CD14-positive monocyte (primary cell): Measurements from ENCODE around the gene TNIK. TPM values are rescaled to one million over a fixed set of nuclear protein-coding genes. Genes with fewer than 3 reads are reported as not detected.

ENCODE experiments used
- DNase-seq, 3 donors: peaks; one replicate each; pipeline ENCODE4 v3.0.0-alpha.2; 2011 to 2022
- H2AFZ ChIP-seq: 2 replicates; pipeline ENCODE4 v1.6.0; 2012; ENCODE audit warnings: mild to moderate bottlenecking, low read depth, low read length, inconsistent platforms; ENCODE audit not compliant: insufficient read depth, poor library complexity, severe bottlenecking
- H3K27ac ChIP-seq, 2 donors: 1 replicate in 1 of 2; 2 replicates in 1 of 2; pipeline ENCODE4 v1.5.1; 2012 to 2013; ENCODE audit warnings: low read length in 2 of 2, control low read depth in 1 of 2, inconsistent platforms in 1 of 2, low read depth in 1 of 2, mild to moderate bottlenecking in 1 of 2
- H3K27me3 ChIP-seq, 2 donors: one replicate each; pipeline versions ENCODE4 v1.6.0 to v1.6.1; 2011 to 2013; ENCODE audit warnings: low read length in 2 of 2; ENCODE audit not compliant: control insufficient read depth in 2 of 2, insufficient read depth in 2 of 2
- H3K36me3 ChIP-seq, 2 donors: replicated peaks in 1 of 2; 1 replicate in 1 of 2; 2 replicates in 1 of 2; pipeline versions ENCODE4 v1.5.1 to v1.6.1; 2012 to 2013; ENCODE audit warnings: low read length in 2 of 2, control low read depth in 1 of 2, inconsistent platforms in 1 of 2, mild to moderate bottlenecking in 1 of 2; ENCODE audit not compliant: insufficient read depth in 2 of 2, control insufficient read depth in 1 of 2
- H3K4me1 ChIP-seq, 2 donors: 1 replicate in 1 of 2; 2 replicates in 1 of 2; pipeline versions ENCODE4 v1.5.1 to v1.6.1; 2012 to 2013; ENCODE audit warnings: low read length in 2 of 2, control low read depth in 1 of 2, inconsistent platforms in 1 of 2, mild to moderate bottlenecking in 1 of 2, moderate library complexity in 1 of 2; ENCODE audit not compliant: insufficient read depth in 2 of 2, control insufficient read depth in 1 of 2
- H3K4me2 ChIP-seq: replicated peaks from 2 replicates; pipeline ENCODE3; 2012; ENCODE audit warnings: low read length, moderate library complexity, mild to moderate bottlenecking; ENCODE audit not compliant: poor library complexity, severe bottlenecking; ENCODE audit errors: extremely low read depth
- H3K4me3 ChIP-seq, 3 experiments: fragments of 200-600 bp in 1 of 3; sonication (generic) in 1 of 3; replicated peaks in 1 of 3; 1 replicate in 2 of 3; 2 replicates in 1 of 3; pipeline ENCODE4 v1.5.1; 2011 to 2013; ENCODE audit warnings: low read length in 3 of 3, mild to moderate bottlenecking in 3 of 3, control low read depth in 2 of 3, low read depth in 2 of 3, inconsistent platforms in 1 of 3, moderate library complexity in 1 of 3
- H3K79me2 ChIP-seq: 2 replicates; pipeline ENCODE4 v1.6.0; 2012; ENCODE audit warnings: mild to moderate bottlenecking, control low read depth, inconsistent platforms, low read length, moderate library complexity; ENCODE audit not compliant: insufficient read depth
- H3K9ac ChIP-seq: 2 replicates; pipeline ENCODE4 v1.6.0; 2017; ENCODE audit warnings: low read length, mild to moderate bottlenecking; ENCODE audit not compliant: insufficient read depth, poor library complexity, severe bottlenecking
- H3K9me3 ChIP-seq, 2 donors: replicated peaks in 1 of 2; 1 replicate in 1 of 2; 2 replicates in 1 of 2; pipeline versions ENCODE4 v1.5.1 to v1.6.1; 2012 to 2013; ENCODE audit warnings: low read length in 2 of 2, control low read depth in 1 of 2; ENCODE audit not compliant: control insufficient read depth in 1 of 2, insufficient read depth in 1 of 2
- H4K20me1 ChIP-seq: 2 replicates; pipeline ENCODE4 v1.6.0; 2012; ENCODE audit warnings: mild to moderate bottlenecking, low read length, control low read depth, moderate library complexity; ENCODE audit not compliant: insufficient read depth
- H3K27ac Mint-ChIP-seq, 7 donors: one replicate each; pipeline ENCODE4 v1.8.0; 2020; ENCODE audit warnings: mild to moderate bottlenecking in 7 of 7, mixed read lengths in 7 of 7, moderate library complexity in 6 of 7, inconsistent platforms in 2 of 7
- H3K27me3 Mint-ChIP-seq, 3 donors: one replicate each; pipeline ENCODE4 v1.8.0; 2021 to 2022; ENCODE audit warnings: low read depth in 3 of 3, mild to moderate bottlenecking in 3 of 3, mixed read lengths in 3 of 3, moderate library complexity in 3 of 3, inconsistent platforms in 1 of 3
- H3K36me3 Mint-ChIP-seq, 2 donors: one replicate each; pipeline ENCODE4 v1.8.0; 2020; ENCODE audit warnings: mixed read lengths in 2 of 2, inconsistent platforms in 1 of 2, mild to moderate bottlenecking in 1 of 2
- H3K4me1 Mint-ChIP-seq: one replicate; pipeline ENCODE4 v1.8.0; 2020; ENCODE audit warnings: mild to moderate bottlenecking, mixed read lengths
- H3K4me3 Mint-ChIP-seq, 2 donors: one replicate each; pipeline ENCODE4 v1.8.0; 2020; ENCODE audit warnings: mild to moderate bottlenecking in 2 of 2, mixed read lengths in 2 of 2, moderate library complexity in 1 of 2
- H3K9me3 Mint-ChIP-seq, 7 donors: one replicate each; pipeline ENCODE4 v1.8.0; 2020 to 2022; ENCODE audit warnings: mixed read lengths in 7 of 7, mild to moderate bottlenecking in 6 of 7, moderate library complexity in 6 of 7, inconsistent platforms in 2 of 7
- WGBS: methylation state at CpG from one replicate; pipeline ENCODE4 v1.1.5; 2013; ENCODE audit warnings: missing lambda C conversion rate; ENCODE audit not compliant: insufficient coverage; 5-methylcytosine and 5-hydroxymethylcytosine counted together
- intact Hi-C, 2 donors: fragments of 100-400 bp; cut with micrococcal nuclease; formaldehyde crosslinking; loops; one replicate each; pipeline versions ENCODE4 v1.15.0 to v1.15.1; 2023
- polyA plus RNA-seq, 3 donors: library from polyadenylated mRNA; depleted of rRNA in 1 of 3; unstranded in 2 of 3; stranded (reverse) in 1 of 3; fragments of 300-500 nt in 2 of 3; fragments of >200 nt in 1 of 3; fragmentation: Illumina TruSeq in 2 of 3; gene quantifications; 1 replicate in 2 of 3; 2 replicates in 1 of 3; pipeline ENCODE4 v1.2.3, GENCODE V29; 2012 to 2021
- TF ChIP-seq, protein P1 (sequence below): fragments of 200-600 bp; IDR thresholded peaks from one replicate; pipeline ENCODE4 v1.8.0; 2022; ENCODE audit warnings: antibody characterized with exemption, mild to moderate bottlenecking

Gene TNIK
- polyA plus RNA-seq, 3 donors: 0.36 to 1.8 (median 0.75) TPM

DNA sequence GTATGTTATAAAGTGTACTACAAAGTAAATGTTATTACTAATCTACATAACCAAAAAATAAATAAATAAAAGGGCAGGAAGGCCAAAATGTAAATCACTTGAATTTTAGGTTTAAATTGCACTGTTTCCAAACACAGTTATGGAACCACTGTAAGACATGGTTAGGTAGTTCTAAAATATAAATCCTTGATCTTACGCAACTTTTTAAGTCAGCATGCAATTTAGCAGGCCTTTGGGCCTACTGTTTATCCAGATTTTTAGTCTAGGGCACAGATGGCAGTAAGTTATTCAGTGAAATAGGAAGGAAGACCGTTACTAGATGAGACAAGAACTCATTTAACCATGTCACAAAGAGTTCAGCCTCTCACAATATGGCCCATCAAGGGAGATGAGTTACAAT, 246.3 kb downstream of the TNIK start:
- H3K4me1 Mint-ChIP-seq: no peaks in the 10 kb centered on the region

DNA sequence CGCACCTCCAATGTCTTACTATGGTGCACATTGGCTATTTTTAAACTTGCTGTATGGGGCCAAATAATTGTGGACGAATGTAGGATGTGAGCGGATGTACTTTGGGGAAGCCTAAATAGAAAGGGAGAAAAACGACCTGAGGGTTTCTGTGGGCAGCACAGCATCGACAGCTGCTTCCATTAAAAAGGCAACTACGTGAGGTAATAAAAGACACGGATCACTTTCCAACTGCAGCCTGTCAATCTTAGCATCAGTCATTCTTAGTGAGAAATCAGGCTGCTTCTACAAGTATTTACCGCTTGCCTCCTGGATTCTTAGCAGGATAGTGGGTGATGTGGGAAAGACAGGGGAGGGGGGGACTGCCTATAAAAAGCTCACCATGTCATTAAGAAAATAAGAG, 247.0 kb downstream of the TNIK start:
- H3K9me3 ChIP-seq: no peaks in the 10 kb centered on the region
- no peak overlapping the region for H2AFZ ChIP-seq
- H3K4me1 Mint-ChIP-seq: no peaks in the 10 kb centered on the region
- H3K27ac ChIP-seq: no peak overlapping the region
- no peaks in the 10 kb centered on the region for H3K36me3 Mint-ChIP-seq
- no peaks in the 10 kb centered on the region for H4K20me1 ChIP-seq
- H3K27me3 ChIP-seq: no peaks in the 10 kb centered on the region
- H3K79me2 ChIP-seq: no peaks in the 10 kb centered on the region
- H3K27me3 Mint-ChIP-seq: peaks cover 0 to 2% (median 0%) of the 10 kb centered on the region in 3 donors
- H3K4me3 ChIP-seq: no peak overlapping the region
- peaks cover 0 to 3% (median 0%) of the 10 kb centered on the region in 7 donors for H3K9me3 Mint-ChIP-seq
- DNase-seq: no peak
- H3K4me3 Mint-ChIP-seq: no peak overlapping the region
- 90% methylated on average over 7 of the region's 8 CpGs for WGBS
- no peaks in the 10 kb centered on the region for H3K36me3 ChIP-seq
- no peak overlapping the region for H3K27ac Mint-ChIP-seq
- intact Hi-C loops: no loop called here
- H3K4me1 ChIP-seq: no peaks in the 10 kb centered on the region
- H3K9ac ChIP-seq: no peak overlapping the region
- TF ChIP-seq, protein P1, sequence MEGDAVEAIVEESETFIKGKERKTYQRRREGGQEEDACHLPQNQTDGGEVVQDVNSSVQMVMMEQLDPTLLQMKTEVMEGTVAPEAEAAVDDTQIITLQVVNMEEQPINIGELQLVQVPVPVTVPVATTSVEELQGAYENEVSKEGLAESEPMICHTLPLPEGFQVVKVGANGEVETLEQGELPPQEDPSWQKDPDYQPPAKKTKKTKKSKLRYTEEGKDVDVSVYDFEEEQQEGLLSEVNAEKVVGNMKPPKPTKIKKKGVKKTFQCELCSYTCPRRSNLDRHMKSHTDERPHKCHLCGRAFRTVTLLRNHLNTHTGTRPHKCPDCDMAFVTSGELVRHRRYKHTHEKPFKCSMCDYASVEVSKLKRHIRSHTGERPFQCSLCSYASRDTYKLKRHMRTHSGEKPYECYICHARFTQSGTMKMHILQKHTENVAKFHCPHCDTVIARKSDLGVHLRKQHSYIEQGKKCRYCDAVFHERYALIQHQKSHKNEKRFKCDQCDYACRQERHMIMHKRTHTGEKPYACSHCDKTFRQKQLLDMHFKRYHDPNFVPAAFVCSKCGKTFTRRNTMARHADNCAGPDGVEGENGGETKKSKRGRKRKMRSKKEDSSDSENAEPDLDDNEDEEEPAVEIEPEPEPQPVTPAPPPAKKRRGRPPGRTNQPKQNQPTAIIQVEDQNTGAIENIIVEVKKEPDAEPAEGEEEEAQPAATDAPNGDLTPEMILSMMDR: no peak
- H3K4me2 ChIP-seq: no peak overlapping the region

More for the DNA sequence above, 246.3 kb downstream of the TNIK start:
- H3K9me3 Mint-ChIP-seq: peaks cover 0 to 3% (median 0%) of the 10 kb centered on the region in 7 donors
- TF ChIP-seq, protein P1: no peak
- H3K4me2 ChIP-seq: no peak overlapping the region
- H3K9me3 ChIP-seq: no peaks in the 10 kb centered on the region
- intact Hi-C loops: no loop called here
- no peak overlapping the region for H3K9ac ChIP-seq
- no peak for DNase-seq
- peaks cover 0 to 2% (median 0%) of the 10 kb centered on the region in 3 donors for H3K27me3 Mint-ChIP-seq
- H3K4me1 ChIP-seq: no peaks in the 10 kb centered on the region
- no peak overlapping the region for H3K4me3 ChIP-seq
- no peaks in the 10 kb centered on the region for H3K27me3 ChIP-seq
- no peaks in the 10 kb centered on the region for H4K20me1 ChIP-seq
- H3K36me3 Mint-ChIP-seq: no peaks in the 10 kb centered on the region
- H3K36me3 ChIP-seq: no peaks in the 10 kb centered on the region
- no CpG with 5 or more reads among the region's 2 CpGs for WGBS
- H3K27ac Mint-ChIP-seq: no peak overlapping the region
- no peaks in the 10 kb centered on the region for H3K79me2 ChIP-seq
- no peak overlapping the region for H3K4me3 Mint-ChIP-seq
- H3K27ac ChIP-seq: no peak overlapping the region
- no peak overlapping the region for H2AFZ ChIP-seq
